GM13977 (cell line): ENCODE results near the gene LTA4H.

Source experiments
- DNase-seq: peaks from one replicate; pipeline ENCODE4 v3.0.0; 2012; ENCODE audit warnings: low spot score
- CTCF ChIP-seq: IDR thresholded peaks from 2 replicates; pipeline ENCODE4 v1.5.1; 2012; ENCODE audit warnings: mild to moderate bottlenecking, control low read depth; ENCODE audit not compliant: insufficient read depth; ENCODE audit errors: extremely low read depth, missing control alignments
- in situ Hi-C: fragments of 300-500 bp; cut with MboI; formaldehyde crosslinking; loops from one replicate; pipeline ENCODE4 v1.12.0; 2022; ENCODE audit warnings: low sequenced_read_pairs, low pct_unique_long_range_greater_than_20kb, mixed read lengths, inconsistent platforms; ENCODE audit not compliant: unreplicated experiment

The LTA4H gene

GRCh38 chr12:96057986-96058553, 22.7 kb upstream of the LTA4H start:
- in situ Hi-C loops, result no loop called here
- TF ChIP-seq CTCF, result no peak
- DNase-seq, result no peak

GRCh38 chr12:96056646-96057455, 21.5 kb upstream of the LTA4H start:
- DNase-seq, result no peak
- no peak for TF ChIP-seq CTCF
- in situ Hi-C loops, result no loop called here

- no peak for TF ChIP-seq CTCF
- in situ Hi-C loops, result no loop called here
- DNase-seq, result no peak
These were observed 18.8 kb upstream of the LTA4H start for GRCh38 chr12:96054244-96054610.

GRCh38 chr12:96053476-96054243, 18.3 kb upstream of the LTA4H start:
- in situ Hi-C loops, result no loop called here
- DNase-seq, result no peak
- TF ChIP-seq CTCF, result no peak

- DNase-seq, result no peak
- in situ Hi-C loops, result no loop called here
- TF ChIP-seq CTCF, result no peak
These were observed 16.5 kb upstream of the LTA4H start for GRCh38 chr12:96051756-96052485.

- no peak for TF ChIP-seq CTCF
- in situ Hi-C loops, result no loop called here
- DNase-seq, result no peak
These were observed 14.8 kb upstream of the LTA4H start for GRCh38 chr12:96050139-96050538.
